Measurements from ENCODE around the gene EBF3.

DNA sequence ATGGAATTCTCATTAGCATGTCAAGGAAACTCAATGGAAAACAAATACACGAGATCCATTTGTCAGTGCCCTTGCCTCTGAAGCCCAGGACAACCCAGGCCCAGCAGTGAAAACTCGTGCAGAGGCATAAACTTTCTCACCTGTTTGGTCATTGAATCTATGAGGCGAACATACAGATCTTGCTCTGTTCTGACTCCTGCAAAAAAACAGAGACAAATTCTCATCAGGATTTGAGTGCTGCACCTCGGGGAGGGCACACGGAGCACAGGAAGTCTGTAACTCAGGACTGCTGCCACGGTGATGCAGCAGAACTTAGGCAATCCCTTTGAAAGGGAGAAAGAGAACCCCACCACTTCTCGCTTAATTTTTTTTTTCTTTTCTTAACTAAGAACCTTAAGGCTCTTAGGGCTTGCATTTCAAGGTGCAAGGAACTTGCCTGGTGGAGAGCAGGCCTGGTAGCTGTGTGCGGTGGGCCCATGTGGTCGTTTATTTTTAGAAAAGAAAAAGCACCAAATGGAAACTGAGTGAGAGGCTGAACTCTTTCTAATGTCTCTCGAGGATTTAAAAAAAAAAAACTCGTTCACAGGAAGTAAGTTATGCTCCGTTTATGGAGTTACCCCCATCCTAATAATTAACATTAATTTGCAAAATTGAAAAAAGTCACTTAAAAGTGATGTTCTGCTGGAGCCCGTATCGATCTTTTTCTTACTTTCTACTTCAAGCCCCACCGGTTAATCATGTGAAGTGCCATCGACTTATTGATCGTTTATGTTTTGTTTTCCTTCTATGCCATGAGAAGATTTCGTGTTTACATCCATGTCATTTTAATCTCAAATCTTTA, 1.8 kb downstream of the EBF3 start:
- TF ChIP-seq NFYB (IDR thresholded peaks at IDR 0.05; ENCODE audit: extremely low read depth, insufficient read length) (no peak), LARP7 (IDR thresholded peaks at IDR 0.05) (no peak)
